DMS114 treated with DMSO at 0.1 percent for 48 hours (cell line): ENCODE results near the gene CFAP251.
"Not testable (repeated sequence)": the region's sequence is repeated elsewhere in the genome, so short reads cannot be mapped to it uniquely, and the experiment has no call there.

Source experiments
- DNase-seq: peaks from one replicate; lab custom pipeline; 2025; ENCODE audit not compliant: unreplicated experiment; lab: John Stamatoyannopoulos, UW

Gene CFAP251

GRCh38 chr12:121974026-121974985 lies 55.9 kb downstream of the CFAP251 start:
- no peak for DNase-seq

- DNase-seq = no peak
These were observed 56.6 kb downstream of the CFAP251 start for GRCh38 chr12:121975021-121975420.

GRCh38 chr12:121976950-121977349 lies 58.6 kb downstream of the CFAP251 start:
- DNase-seq = no peak

- DNase-seq = no peak
These were observed 61.9 kb downstream of the CFAP251 start for GRCh38 chr12:121980191-121980891.

- no peak for DNase-seq
These were observed 62.5 kb downstream of the CFAP251 start for GRCh38 chr12:121980892-121981272.

- no peak for DNase-seq
These were observed 63.1 kb downstream of the CFAP251 start for GRCh38 chr12:121981456-121981855.

- DNase-seq = no peak
These were observed 64.6 kb downstream of the CFAP251 start for GRCh38 chr12:121982950-121983349.

GRCh38 chr12:121983536-121984210 lies 65.3 kb downstream of the CFAP251 start:
- no peak for DNase-seq

- no peak for DNase-seq
These were observed 68.3 kb downstream of the CFAP251 start for GRCh38 chr12:121986489-121987245.

GRCh38 chr12:121988519-121988918 lies 70.1 kb downstream of the CFAP251 start:
- not testable (repeated sequence) for DNase-seq

GRCh38 chr12:121989276-121990113 lies 71.1 kb downstream of the CFAP251 start:
- DNase-seq = no peak

- DNase-seq = no peak
These were observed 71.8 kb downstream of the CFAP251 start for GRCh38 chr12:121990114-121990647.

- no peak for DNase-seq
These were observed 72.6 kb downstream of the CFAP251 start for GRCh38 chr12:121990692-121991603.

- DNase-seq = no peak
These were observed 73.9 kb downstream of the CFAP251 start for GRCh38 chr12:121992059-121992879.

GRCh38 chr12:121996050-121996944 lies 77.9 kb downstream of the CFAP251 start:
- DNase-seq = no peak

GRCh38 chr12:121996945-121997612 lies 78.7 kb downstream of the CFAP251 start:
- no peak for DNase-seq
